Osteoblast (primary cell): ENCODE results near the gene SPG7. TPM values are rescaled to one million over a fixed set of nuclear protein-coding genes. Genes with fewer than 3 reads are reported as not detected.
"Not testable (repeated sequence)": the region's sequence is repeated elsewhere in the genome, so short reads cannot be mapped to it uniquely, and the experiment has no call there.

Experiments
- DNase-seq: peaks from one replicate; pipeline ENCODE4 v3.0.0; 2011; ENCODE audit warnings: low spot score, mixed read lengths; ENCODE audit not compliant: insufficient read length; ENCODE audit errors: missing footprints
- H2AFZ ChIP-seq: 2 replicates; pipeline ENCODE4 v1.6.0; 2011; ENCODE audit warnings: mild to moderate bottlenecking, low read length
- H3K27ac ChIP-seq: 2 replicates; pipeline ENCODE4 v1.5.1; 2011; ENCODE audit warnings: mild to moderate bottlenecking, low read depth, low read length, moderate library complexity
- H3K27me3 ChIP-seq: 2 replicates; pipeline ENCODE4 v1.6.0; 2012; ENCODE audit warnings: mild to moderate bottlenecking, control low read depth, inconsistent platforms, low read length, moderate library complexity; ENCODE audit not compliant: insufficient read depth
- H3K36me3 ChIP-seq: 2 replicates; pipeline ENCODE4 v1.5.1; 2011; ENCODE audit warnings: mild to moderate bottlenecking, low read length, control low read depth, moderate library complexity; ENCODE audit not compliant: insufficient read depth
- H3K4me1 ChIP-seq: 2 replicates; pipeline ENCODE4 v1.5.1; 2011; ENCODE audit warnings: mild to moderate bottlenecking, low read length, control low read depth, moderate library complexity; ENCODE audit not compliant: insufficient read depth
- H3K4me2 ChIP-seq: 2 replicates; pipeline ENCODE4 v1.6.0; 2011; ENCODE audit warnings: mild to moderate bottlenecking, low read length; ENCODE audit not compliant: insufficient read depth
- H3K4me3 ChIP-seq: fragments of 200-600 bp; sonication (generic); 3 replicates; pipeline ENCODE4 v1.5.1; 2012; ENCODE audit warnings: mild to moderate bottlenecking, low read length, inconsistent platforms; ENCODE audit not compliant: insufficient read depth
- H3K79me2 ChIP-seq: 2 replicates; pipeline ENCODE4 v1.6.0; 2012; ENCODE audit warnings: mild to moderate bottlenecking, low read length, control low read depth, inconsistent platforms; ENCODE audit not compliant: insufficient read depth
- H3K9me3 ChIP-seq: 2 replicates; pipeline ENCODE4 v1.5.1; 2011; ENCODE audit warnings: low read depth, low read length, control low read depth
- H4K20me1 ChIP-seq: 2 replicates; pipeline ENCODE4 v1.6.0; 2012; ENCODE audit warnings: mild to moderate bottlenecking, low read length, control low read depth; ENCODE audit not compliant: insufficient read depth
- CTCF ChIP-seq: IDR thresholded peaks from 2 replicates; pipeline ENCODE4 v1.5.1; 2011; ENCODE audit warnings: mild to moderate bottlenecking, low read depth, low read length, moderate library complexity; ENCODE audit errors: extremely low read depth
- total RNA-seq: library from RNA; depleted of rRNA; stranded (reverse); fragments of >200 nt; gene quantifications from 2 replicates; pipeline ENCODE4 v1.2.3, GENCODE V29; 2012

SPG7 gene
- total RNA-seq = 76.3 and 85.8 TPM in 2 replicates

GRCh38 chr16:89507834-89508590 is at the start of gene SPG7:
Gene SPG7 (plus strand): TSS chr16:89508403. CDS start chr16:89508418, 15 bp downstream.
- peaks cover 10% of the 10 kb centered on the region for H4K20me1 ChIP-seq
- peaks cover 32% of the 10 kb centered on the region for H3K4me1 ChIP-seq
- H3K27ac ChIP-seq = peak within 1 kb of the TSS; percentile 75
- DNase-seq = peak; percentile 99
- peaks cover 22% of the 10 kb centered on the region for H3K36me3 ChIP-seq
- H3K4me3 ChIP-seq = peak within 1 kb of the TSS; percentile 77
- TF ChIP-seq CTCF = no peak
- H3K4me2 ChIP-seq = peak within 1 kb of the TSS; percentile 88
- no peaks in the 10 kb centered on the region for H3K27me3 ChIP-seq
- H3K79me2 ChIP-seq = peaks cover 54% of the 10 kb centered on the region
- H2AFZ ChIP-seq = peak within 1 kb of the TSS; percentile 72
- no peaks in the 10 kb centered on the region for H3K9me3 ChIP-seq

GRCh38 chr16:89458551-89458950 is 49.7 kb upstream of the SPG7 start:
- peaks cover 43% of the 10 kb centered on the region for H4K20me1 ChIP-seq
- DNase-seq = no peak
- peaks cover 18% of the 10 kb centered on the region for H3K4me1 ChIP-seq
- no peaks in the 10 kb centered on the region for H3K36me3 ChIP-seq
- no peak overlapping the region for H3K4me2 ChIP-seq
- H3K27ac ChIP-seq = peak overlapping the region; percentile 61
- H3K79me2 ChIP-seq = peaks cover 86% of the 10 kb centered on the region
- no peak overlapping the region for H3K4me3 ChIP-seq
- TF ChIP-seq CTCF = no peak
- H3K27me3 ChIP-seq = no peaks in the 10 kb centered on the region
- no peaks in the 10 kb centered on the region for H3K9me3 ChIP-seq
- H2AFZ ChIP-seq = no peak overlapping the region

GRCh38 chr16:89458967-89459366 is 49.2 kb upstream of the SPG7 start:
- no peak overlapping the region for H3K4me3 ChIP-seq
- H3K4me2 ChIP-seq = no peak overlapping the region
- peaks cover 39% of the 10 kb centered on the region for H4K20me1 ChIP-seq
- H3K36me3 ChIP-seq = no peaks in the 10 kb centered on the region
- H3K27ac ChIP-seq = peak overlapping the region; percentile 61
- H3K4me1 ChIP-seq = peaks cover 16% of the 10 kb centered on the region
- no peaks in the 10 kb centered on the region for H3K27me3 ChIP-seq
- H2AFZ ChIP-seq = no peak overlapping the region
- H3K9me3 ChIP-seq = no peaks in the 10 kb centered on the region
- no peak for DNase-seq
- H3K79me2 ChIP-seq = peaks cover 86% of the 10 kb centered on the region
- no peak for TF ChIP-seq CTCF

GRCh38 chr16:89460556-89460955 is 47.6 kb upstream of the SPG7 start:
- H4K20me1 ChIP-seq = peaks cover 39% of the 10 kb centered on the region
- no peak overlapping the region for H3K4me3 ChIP-seq
- no peak for TF ChIP-seq CTCF
- no peak overlapping the region for H3K4me2 ChIP-seq
- no peaks in the 10 kb centered on the region for H3K27me3 ChIP-seq
- H3K27ac ChIP-seq = no peak overlapping the region
- H3K9me3 ChIP-seq = no peaks in the 10 kb centered on the region
- no peak for DNase-seq
- peaks cover 11% of the 10 kb centered on the region for H3K4me1 ChIP-seq
- peaks cover 88% of the 10 kb centered on the region for H3K79me2 ChIP-seq
- H2AFZ ChIP-seq = no peak overlapping the region
- no peaks in the 10 kb centered on the region for H3K36me3 ChIP-seq

- H3K4me1 ChIP-seq, H3K9me3 ChIP-seq, H3K4me3 ChIP-seq, DNase-seq, H2AFZ ChIP-seq, H3K27ac ChIP-seq, H3K4me2 ChIP-seq, H3K27me3 ChIP-seq, H3K36me3 ChIP-seq: not testable (repeated sequence)
- Histone ChIP-seq H3K79me2 (peaks cover 88% of the 10 kb centered on the region), H4K20me1 (peaks cover 43% of the 10 kb centered on the region)
These were observed 46.3 kb upstream of the SPG7 start for GRCh38 chr16:89461890-89462289.

- not testable (repeated sequence) for H3K27ac ChIP-seq, H2AFZ ChIP-seq, H3K9me3 ChIP-seq, H3K27me3 ChIP-seq, H3K36me3 ChIP-seq, H3K4me3 ChIP-seq, DNase-seq, H3K4me2 ChIP-seq, H3K4me1 ChIP-seq
- H3K79me2 ChIP-seq = peaks cover 89% of the 10 kb centered on the region
- H4K20me1 ChIP-seq = peaks cover 50% of the 10 kb centered on the region
These were observed 45.6 kb upstream of the SPG7 start for GRCh38 chr16:89462639-89463038.
